HG02623 (cell line): ENCODE measurements around the gene GJA5.

Experiments
- ATAC-seq: cut with Tn5 transposase; IDR thresholded peaks from one replicate; pipeline ENCODE4 v1.9.1; 2021; ENCODE audit warnings: moderate library complexity; ENCODE audit not compliant: unreplicated experiment

The GJA5 gene

DNA sequence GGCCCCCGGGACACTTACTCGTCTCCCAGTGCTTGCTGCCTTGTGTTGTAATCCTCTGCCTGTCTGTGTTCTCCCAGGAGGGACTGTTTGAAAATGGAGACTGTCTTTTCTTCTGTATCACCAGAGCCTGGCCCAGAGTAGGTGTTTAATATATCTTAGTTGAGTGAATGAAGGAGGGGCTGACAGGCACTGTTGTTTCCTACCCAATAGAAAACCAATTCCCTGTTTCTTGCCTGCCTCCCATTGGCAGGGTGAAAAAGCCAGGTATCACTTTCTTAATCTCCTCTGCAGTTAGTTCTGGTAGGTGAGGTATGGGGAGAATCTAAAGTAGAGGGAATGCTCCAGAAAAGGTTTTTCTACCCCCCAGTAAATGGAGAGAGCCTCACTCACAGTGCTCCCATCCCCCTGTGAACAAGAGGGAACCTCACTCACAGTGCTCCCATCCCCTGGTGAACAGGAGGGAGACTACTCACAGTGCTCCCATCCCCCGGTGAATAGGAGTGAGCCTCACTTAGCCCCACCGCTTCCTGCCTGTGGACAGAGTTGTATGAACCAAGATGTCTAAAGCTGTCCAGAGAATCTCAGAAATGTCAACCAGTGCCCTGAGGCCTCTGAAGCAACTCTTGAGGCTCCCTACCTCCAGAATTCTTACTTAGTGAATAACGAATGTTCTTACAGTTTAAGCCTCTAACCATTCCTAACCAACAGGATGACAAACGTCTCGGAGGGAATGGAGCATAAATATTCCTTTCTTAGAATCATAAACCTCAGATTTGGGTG is at the start of gene GJA5:
Gene GJA5, minus strand, starts transcription at position 122 of the 780 bp plus-strand sequence. CDS start 1,364 bp downstream, outside the sequence.
- no peak for ATAC-seq

- no peak for ATAC-seq
These were observed 48.8 kb upstream of the GJA5 start for GRCh38 chr1:147809236-147809635.

DNA sequence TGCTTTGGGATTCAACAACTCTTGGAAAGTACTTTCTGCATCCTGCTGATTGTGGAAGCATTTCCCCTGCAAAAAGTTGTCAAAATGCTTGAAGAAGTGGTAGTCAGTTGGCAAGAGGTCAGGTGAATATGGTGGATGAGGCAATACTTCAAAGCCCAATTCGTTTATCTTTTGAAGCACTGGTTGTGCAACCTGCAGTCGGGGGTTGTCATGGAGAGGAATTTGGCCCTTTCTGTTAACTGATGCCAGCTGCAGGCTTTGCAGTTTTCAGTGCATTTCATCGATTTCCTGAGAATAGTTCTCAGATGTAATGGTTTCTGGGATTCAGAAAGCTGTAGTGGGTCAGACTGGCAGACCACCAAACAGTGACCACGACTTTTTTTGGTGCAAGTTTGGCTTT is 47.6 kb upstream of the GJA5 start:
- ATAC-seq = no peak

DNA sequence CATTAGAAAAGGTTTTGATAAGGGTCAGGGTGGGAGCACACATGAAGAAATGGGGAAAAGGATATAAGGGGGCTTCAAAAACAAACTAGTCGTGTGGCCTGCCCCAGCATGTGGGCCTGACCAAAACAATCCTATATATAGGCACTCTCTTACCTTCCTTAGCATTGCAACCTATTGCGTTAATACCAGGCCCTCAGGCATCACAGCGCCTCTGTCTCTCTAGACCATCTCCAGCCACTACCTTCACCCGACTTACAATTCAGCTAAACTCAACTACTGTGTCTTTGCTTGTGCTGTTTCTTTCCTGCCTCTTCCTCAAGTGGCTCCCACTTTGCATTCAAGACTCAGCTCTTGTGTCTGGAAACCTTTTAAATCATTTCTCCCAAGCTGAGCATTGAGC is 47.0 kb upstream of the GJA5 start:
- no peak for ATAC-seq

- ATAC-seq = no peak
These were observed 44.7 kb upstream of the GJA5 start for GRCh38 chr1:147804942-147805723.

DNA sequence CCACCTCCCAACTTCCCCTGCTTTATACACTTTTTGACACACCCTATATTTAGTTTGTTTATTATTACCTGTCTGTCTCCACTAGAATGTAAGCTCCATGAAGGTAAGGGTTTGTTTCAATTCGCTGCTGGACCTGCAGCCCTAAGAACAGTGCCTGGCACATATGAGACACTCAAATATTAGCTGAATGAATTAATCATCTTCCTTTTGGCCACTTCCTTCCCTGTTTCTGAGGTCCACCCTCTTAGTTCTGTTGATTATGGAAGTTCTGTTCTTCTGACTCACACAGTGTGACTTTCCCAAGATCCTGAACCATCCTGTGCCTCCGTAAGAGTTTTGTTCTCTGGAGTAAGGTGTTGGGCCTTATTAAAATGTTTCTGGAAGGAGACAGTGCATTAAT is 40.4 kb upstream of the GJA5 start:
- ATAC-seq = no peak

DNA sequence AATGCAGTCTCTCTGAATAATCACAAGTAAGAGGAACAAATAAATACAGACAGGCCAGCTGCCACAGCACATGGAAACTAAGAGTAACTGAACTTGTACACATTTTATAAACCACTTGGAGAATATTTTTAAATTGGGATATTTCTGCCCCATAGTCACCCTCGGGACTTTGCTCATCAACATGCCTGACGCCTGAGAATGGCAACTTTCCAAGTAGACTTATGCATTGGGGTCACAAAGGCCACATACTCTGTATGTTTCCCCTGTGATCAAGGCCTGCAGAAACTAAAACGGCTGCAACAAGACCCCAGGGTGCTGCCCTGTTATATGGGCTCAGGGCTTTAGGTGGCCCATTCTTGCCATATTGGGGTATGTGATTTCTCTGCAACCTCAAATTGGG is 38.3 kb upstream of the GJA5 start:
- ATAC-seq = no peak

DNA sequence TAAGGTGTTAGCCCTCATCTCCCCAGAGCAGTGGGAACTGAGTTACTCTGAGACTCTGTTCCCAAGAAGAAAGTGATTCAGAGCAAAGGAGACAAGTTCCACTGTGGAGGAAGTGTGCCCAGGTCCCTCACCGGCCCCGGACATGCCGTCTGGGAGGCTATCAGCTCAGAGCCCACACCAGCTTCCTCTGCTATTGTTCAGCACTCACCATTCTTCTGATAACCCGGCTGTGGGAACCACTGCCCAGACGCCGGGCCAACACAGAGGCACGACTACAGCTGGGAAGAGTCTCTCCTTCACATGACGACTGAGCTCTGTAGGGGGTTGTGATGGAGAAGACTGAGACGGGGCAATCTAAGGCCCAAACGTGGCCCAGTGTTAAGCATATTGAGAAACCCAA is 34.2 kb upstream of the GJA5 start:
- no peak for ATAC-seq

DNA sequence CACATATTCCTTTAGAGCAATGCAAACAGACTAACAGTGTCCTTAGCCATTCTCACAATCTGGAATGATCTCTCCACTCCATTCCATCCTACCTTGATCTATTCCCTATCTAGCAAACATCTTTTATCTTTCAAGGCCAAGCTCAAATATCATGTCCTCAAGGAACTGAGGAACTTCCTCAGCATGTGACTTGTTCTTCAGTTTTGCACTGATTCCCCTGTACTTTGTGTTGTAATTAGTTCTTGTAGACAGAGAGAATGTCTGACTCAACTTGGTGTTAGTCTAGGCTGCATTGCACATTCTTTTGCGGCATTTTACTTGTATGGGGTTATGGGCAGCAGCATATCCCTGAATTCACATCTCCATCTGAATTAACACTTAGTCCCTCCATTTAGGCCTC is 31.5 kb upstream of the GJA5 start:
- ATAC-seq = no peak

DNA sequence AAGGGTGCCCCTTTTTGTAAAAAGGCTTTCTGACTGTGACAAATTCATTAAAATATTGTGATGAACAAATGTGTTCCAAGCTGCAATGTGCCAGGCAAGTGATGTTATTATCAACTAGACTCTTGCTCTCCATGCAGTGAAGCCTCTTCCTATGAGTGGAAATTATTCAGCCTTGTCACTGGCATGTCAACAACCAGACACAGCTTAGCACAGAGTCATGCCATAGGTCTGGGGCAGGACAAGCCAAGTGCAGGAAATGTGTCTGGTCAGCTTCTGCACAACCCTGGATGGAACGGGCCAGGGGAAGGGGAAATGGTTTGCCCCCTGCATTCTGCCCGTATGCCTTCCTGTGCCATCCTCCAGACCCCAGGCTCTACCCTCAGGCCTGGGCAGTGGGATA is 27.4 kb upstream of the GJA5 start:
- no peak for ATAC-seq

DNA sequence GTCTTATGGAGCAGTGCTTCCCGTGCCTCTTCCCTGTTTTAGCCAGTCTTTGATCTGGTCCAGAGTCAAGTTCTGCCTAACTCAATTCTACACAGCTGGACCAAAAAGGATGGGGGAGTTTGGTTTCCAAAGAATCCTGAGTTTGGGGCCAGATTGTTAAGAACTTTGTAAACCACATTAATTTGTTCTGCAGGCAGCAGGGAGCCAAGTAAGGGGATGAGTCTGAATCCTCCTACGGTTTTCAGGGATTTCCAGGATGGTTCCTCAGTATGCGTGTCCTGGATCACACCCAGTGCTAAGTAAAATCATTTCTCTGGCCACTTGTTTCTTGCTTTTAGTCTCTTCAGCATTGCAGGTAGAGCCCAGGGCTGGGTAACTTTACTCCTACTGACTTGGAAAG is 26.1 kb upstream of the GJA5 start:
- ATAC-seq = no peak

- ATAC-seq = no peak
These were observed 25.5 kb upstream of the GJA5 start for GRCh38 chr1:147785794-147786506.

DNA sequence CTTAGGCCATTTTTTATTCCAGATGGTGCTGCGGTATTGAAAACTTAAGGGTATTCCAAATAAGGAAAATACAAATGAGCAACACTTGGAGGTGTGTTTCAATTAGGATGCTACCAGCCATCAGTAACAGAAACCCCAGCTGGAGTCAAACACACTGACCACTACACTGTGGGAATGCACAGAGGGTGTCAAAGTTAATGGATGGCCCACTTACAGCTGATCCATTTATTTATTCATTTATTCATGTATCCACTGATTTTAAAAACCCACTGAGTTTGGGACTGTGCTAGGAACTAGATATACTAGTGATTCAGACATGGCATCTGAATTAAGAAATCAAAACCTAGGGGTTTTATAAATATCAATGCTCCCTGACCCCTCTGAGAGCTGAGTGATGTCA is 24.5 kb upstream of the GJA5 start:
- no peak for ATAC-seq

GRCh38 chr1:147781056-147781471 is 20.7 kb upstream of the GJA5 start:
- no peak for ATAC-seq

DNA sequence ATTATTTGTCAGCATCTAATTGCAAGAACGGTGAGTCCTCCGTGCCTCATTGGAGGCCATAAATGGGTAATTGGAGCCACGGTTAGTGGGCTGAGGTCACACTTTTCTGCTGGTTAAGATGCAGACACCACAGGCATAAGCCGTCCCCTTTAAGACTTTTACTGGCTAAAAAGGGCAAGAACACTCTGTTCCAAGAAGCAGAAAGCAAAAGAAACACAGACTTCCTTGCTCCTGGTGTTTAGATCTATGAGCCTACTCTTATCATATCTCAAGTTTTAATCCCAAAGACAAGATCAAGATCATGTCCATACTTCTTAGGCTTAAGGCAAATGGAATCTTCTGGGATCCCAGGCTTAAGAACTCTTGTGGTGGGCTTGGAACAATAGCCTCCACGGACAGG is 17.3 kb upstream of the GJA5 start:
- no peak for ATAC-seq

DNA sequence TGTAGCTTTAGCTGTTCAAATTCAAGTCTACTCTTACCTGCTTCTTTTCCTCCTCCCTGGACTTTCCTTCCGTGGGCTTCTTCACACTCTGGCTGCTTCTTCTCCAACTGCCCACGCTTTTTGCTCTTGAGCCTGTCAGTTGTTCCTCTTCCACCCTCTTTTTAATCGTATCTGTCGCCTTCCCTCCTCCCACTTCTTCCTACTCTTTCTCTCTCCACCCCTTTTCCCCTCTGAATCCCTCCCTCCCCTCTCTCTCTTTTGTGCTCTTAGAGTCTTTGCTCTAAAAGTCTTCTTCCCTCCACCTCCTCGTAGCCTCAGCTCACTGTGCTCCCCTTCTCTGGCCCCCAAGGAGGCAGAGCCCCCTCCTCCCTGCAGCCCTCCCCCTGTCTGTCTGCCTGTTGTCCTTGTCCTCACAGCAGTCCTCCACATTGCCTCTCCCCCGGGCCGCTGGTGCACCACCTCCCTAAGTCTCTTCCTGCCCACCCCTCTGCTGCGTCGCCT is 12.9 kb upstream of the GJA5 start:
- no peak for ATAC-seq

DNA sequence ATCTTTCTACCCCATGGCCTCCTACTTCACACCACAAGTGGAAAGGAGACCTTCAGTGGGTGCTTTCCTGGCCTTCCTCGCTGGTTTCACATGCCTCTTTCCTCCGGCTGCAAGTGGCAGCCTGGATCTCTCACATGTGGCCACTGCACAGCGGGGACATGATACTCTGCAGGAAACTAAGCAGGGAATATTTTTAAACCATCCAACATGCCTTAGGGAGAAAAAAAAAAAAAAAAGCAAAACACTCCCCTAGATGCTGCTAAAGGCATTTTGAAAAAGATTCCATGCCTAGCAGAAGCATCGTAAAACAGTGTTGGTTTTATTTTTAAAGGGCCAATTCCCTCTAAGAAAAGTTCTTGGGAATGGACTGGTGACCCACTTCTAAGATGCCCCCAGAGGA is 12.2 kb upstream of the GJA5 start:
- ATAC-seq = no peak

DNA sequence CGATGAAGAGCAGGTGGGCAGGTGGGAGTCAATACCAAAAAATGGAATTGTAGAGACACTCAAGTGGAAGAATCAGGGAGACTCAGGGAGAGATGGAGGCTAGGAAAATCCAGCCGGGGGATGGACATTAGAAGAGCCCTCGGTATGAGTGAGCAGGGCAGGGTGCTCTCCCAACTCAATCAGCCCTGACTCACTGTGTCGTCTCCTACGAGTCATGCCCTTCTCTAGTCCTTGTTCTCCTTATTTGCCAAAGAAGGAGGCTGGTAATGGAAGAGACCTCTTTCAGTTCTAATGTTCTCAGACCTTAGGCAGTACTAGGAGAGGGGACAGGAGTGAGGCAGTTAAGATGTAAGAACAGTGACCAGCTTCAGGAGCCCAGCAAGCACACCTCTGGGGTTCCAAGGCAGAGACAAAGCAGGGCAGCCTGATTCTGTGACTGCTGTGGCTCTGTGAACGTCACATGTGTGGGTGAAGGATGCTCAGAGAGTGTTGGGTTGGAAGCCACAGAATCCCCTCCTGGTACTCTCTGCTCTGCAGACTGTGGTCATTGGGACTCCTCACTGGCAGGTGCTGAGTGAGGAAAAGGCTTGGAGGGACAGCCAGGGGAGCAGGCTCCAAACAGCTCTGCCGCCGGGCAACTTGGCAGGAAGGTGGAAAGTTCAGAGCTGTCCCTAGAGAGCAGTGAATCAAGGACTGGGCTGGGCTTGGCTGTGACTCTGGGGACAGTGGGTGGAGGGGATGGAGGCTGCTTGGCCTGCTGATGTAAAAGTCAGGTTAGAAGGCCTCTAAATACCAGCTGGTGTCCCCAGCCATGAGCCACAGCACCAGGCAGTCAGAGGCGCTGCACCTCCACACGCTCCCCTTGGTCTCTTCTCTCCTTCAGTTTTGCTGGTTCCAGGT is 11.1 kb upstream of the GJA5 start:
- ATAC-seq = no peak

DNA sequence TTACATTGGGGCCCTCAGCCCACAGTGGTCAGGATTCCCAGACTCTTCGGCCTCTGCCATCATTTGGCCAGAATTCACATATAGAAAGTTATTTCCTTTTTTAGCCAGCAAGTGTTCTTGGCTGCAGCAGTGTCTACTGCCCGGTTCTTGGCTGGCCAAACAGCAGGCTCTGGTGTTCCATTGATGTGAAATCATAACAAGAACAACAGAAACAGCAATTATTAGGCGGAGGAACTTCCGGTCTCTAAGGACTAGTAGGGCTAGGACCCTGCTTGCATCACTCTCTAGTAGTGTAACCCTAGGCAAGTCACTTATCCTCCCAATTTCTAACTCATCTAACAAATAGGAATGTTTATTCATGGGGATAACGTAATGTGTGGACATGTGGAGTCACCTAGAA is 8.7 kb upstream of the GJA5 start:
- ATAC-seq = no peak

GRCh38 chr1:147768582-147768981 is 8.2 kb upstream of the GJA5 start:
- ATAC-seq = no peak

DNA sequence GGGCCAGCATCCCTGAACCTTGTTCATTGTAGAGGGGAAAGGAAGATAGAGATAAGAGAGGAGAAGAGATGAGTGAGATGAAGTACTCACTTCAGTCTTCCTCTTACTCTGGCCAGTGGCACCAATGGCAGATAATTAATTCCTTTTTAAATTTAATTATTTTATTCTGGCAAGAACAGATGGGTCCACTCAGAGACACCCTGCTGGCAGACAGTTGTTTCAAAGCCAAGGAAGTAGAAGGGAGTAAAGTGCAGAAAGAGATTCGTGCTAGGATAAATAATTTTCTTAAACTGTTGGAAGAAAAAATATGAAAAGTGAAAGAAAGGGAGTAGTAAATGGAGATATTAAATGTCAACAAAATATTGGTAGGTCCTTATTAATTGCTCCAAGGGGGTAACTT is 7.7 kb upstream of the GJA5 start:
- ATAC-seq = no peak
